Left ventricle myocardium inferior (tissue), 1 donor: ENCODE measurements around the gene OPCML. TPM values are rescaled to one million over a fixed set of nuclear protein-coding genes. Genes with fewer than 3 reads are reported as not detected.

Experiments
- DNase-seq: peaks from one replicate; pipeline ENCODE4 v3.0.0-alpha.2; 2020
- H3K27ac ChIP-seq: fragments of 200-600 bp; replicated peaks from 2 replicates; pipeline ENCODE4 v1.8.0; 2021
- H3K27me3 ChIP-seq: fragments of 200-600 bp; 2 replicates; pipeline ENCODE4 v1.8.0; 2021; ENCODE audit warnings: low read depth
- H3K36me3 ChIP-seq: fragments of 200-600 bp; 2 replicates; pipeline ENCODE4 v1.8.0; 2021
- H3K4me1 ChIP-seq: fragments of 200-600 bp; 2 replicates; pipeline ENCODE4 v1.8.0; 2021
- H3K4me3 ChIP-seq: fragments of 200-600 bp; 2 replicates; pipeline ENCODE4 v1.8.0; 2021; ENCODE audit warnings: mild to moderate bottlenecking, moderate library complexity
- H3K9me3 ChIP-seq: fragments of 200-600 bp; replicated peaks from 2 replicates; pipeline ENCODE4 v1.8.0; 2021
- CTCF ChIP-seq: fragments of 200-600 bp; IDR thresholded peaks from 2 replicates; pipeline ENCODE4 v1.8.0; 2021; ENCODE audit warnings: antibody characterized with exemption, mild to moderate bottlenecking, borderline replicate concordance
- intact Hi-C: fragments of 100-400 bp; cut with micrococcal nuclease; formaldehyde crosslinking; loops from one replicate; pipeline ENCODE4 v1.11.0; 2022
- total RNA-seq: library from RNA; stranded (reverse); fragmentation: NEBNext Ultra II Directional; extraction: Animal tissue kit (Norgen Biotek cat#: 25700); gene quantifications from one replicate; pipeline ENCODE4 v1.2.1, GENCODE V29; 2021
- donor health status: DM: no; HTN: yes; CAD: no; lungs with severe emphysema.

Gene OPCML
- total RNA-seq, 1 donor from 2014 or later, result 0.63 TPM

- Histone ChIP-seq H3K27ac (no peak overlapping the region), H3K9me3 (no peaks in the 10 kb centered on the region), H3K4me3 (no peak overlapping the region), H3K27me3 (peaks cover 68% of the 10 kb centered on the region), H3K4me1 (no peaks in the 10 kb centered on the region), H3K36me3 (no peaks in the 10 kb centered on the region)
- intact Hi-C loops, result no loop called here
- no peak for DNase-seq
- TF ChIP-seq CTCF, result no peak
Measured at GRCh38 chr11:133541021-133541719, 8.9 kb upstream of the OPCML start.

GRCh38 chr11:133536198-133536597 lies 3.9 kb upstream of the OPCML start:
- no peaks in the 10 kb centered on the region for H3K36me3 ChIP-seq
- DNase-seq, result no peak
- no peaks in the 10 kb centered on the region for H3K4me1 ChIP-seq
- H3K4me3 ChIP-seq, result no peak overlapping the region
- TF ChIP-seq CTCF, result no peak
- intact Hi-C loops, result no loop called here
- H3K27ac ChIP-seq, result no peak overlapping the region
- peaks cover 85% of the 10 kb centered on the region for H3K27me3 ChIP-seq
- H3K9me3 ChIP-seq, result no peaks in the 10 kb centered on the region

- Histone ChIP-seq H3K4me3 (no peak overlapping the region), H3K27me3 (peaks cover 90% of the 10 kb centered on the region), H3K27ac (no peak overlapping the region), H3K36me3 (no peaks in the 10 kb centered on the region), H3K4me1 (no peaks in the 10 kb centered on the region), H3K9me3 (no peaks in the 10 kb centered on the region)
- no peak for TF ChIP-seq CTCF
- intact Hi-C loops, result no loop called here
- DNase-seq, result no peak
Measured at GRCh38 chr11:133533205-133533604, 904 bp upstream of the OPCML start.

GRCh38 chr11:133531458-133531857 lies 843 bp downstream of the OPCML start:
- Histone ChIP-seq H3K4me3 (no peak overlapping the region), H3K27ac (no peak overlapping the region), H3K9me3 (no peaks in the 10 kb centered on the region), H3K27me3 (peaks cover 87% of the 10 kb centered on the region), H3K4me1 (peaks cover 7% of the 10 kb centered on the region), H3K36me3 (no peaks in the 10 kb centered on the region)
- TF ChIP-seq CTCF, result no peak
- no peak for DNase-seq
- intact Hi-C loops, result no loop called here

GRCh38 chr11:133530501-133530835 lies 1.8 kb downstream of the OPCML start:
- H3K27ac ChIP-seq, result no peak overlapping the region
- H3K27me3 ChIP-seq, result peaks cover 78% of the 10 kb centered on the region
- H3K4me1 ChIP-seq, result peaks cover 17% of the 10 kb centered on the region
- H3K9me3 ChIP-seq, result no peaks in the 10 kb centered on the region
- DNase-seq, result no peak
- H3K36me3 ChIP-seq, result no peaks in the 10 kb centered on the region
- TF ChIP-seq CTCF, result no peak
- intact Hi-C loops, result no loop called here
- H3K4me3 ChIP-seq, result no peak overlapping the region
